ENCODE measurements around the gene ASB6. TPM values are rescaled to one million over a fixed set of nuclear protein-coding genes. Genes with fewer than 3 reads are reported as not detected.
A peak's percentile ranks its signal among the peaks of the same experiment; 100 is the strongest.

The ASB6 gene
- total and polyA plus RNA-seq, 2 of the 13 experiments (the other 11 are each of a cell fraction or from before 2014, with no cell fraction given): 8.2 to 8.4 TPM

DNA sequence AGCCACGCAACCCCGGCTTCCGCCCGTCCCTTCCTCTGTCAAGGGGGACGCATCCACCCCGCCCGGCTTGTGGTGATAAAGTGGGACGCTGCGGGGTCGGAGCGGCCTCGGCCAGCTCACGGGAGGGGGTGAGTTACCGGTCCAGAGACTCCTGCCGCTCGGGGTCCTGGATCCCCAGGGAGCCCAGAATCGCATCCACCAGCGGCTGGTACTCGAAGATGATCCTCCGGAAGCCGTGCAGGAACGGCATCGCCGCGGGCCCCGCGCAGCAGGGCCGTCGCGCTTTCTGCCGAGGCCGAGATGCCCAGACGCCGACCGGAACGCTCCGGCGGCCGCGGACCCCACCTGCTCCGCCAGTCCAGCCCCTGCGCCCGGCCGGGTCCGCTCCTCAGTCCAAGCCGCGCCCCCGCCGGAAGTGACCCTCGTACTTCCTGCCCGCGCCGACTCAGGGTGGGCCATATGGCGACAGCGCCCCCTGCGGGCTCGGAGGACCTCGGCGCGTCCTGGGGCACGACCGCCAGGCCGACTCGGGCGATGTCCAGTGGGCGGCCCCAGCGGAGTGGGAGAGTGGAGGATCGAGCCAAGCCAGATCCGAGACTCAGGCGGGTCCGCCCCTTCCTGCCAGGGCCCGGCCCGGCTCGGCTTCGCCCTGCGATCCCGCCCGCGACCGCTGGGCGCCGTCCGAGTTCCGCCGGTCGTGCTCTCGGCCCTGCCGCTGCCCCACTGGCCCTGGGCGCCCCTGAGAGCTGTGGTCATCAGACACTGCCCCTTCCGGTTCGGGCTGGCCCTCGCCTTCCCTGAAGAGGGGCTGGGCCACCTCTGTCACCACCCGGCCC lies at the start of gene ASB6 (continued):
- TF ChIP-seq ZNF503 (CRISPR knock-in tag; IDR thresholded peaks at IDR 0.05) (peak; percentile 63; the same call in 1 of the 2 replicates), ZNF432 (CRISPR knock-in tag; IDR thresholded peaks at IDR 0.05; ENCODE audit: borderline replicate concordance) (no peak), GABPB1 (CRISPR knock-in tag; IDR thresholded peaks at IDR 0.05) (peak; percentile 98), RFX5 (IDR thresholded peaks at IDR 0.05; ENCODE audit: low read depth, low read length) (no peak), GPN1 (CRISPR knock-in tag; IDR thresholded peaks at IDR 0.05; ENCODE audit: borderline replicate concordance) (0 out of 2 replicates have a peak, but pooled peaks have one; percentile 54), NCOA5 (CRISPR knock-in tag; IDR thresholded peaks at IDR 0.05) (no peak), HCFC1 (IDR thresholded peaks at IDR 0.05; ENCODE audit: low read depth, low read length) (peak; percentile 65), ZNF124 (CRISPR knock-in tag; IDR thresholded peaks at IDR 0.05) (no peak; the same call in 1 of the 2 replicates), TFE3 (CRISPR knock-in tag; IDR thresholded peaks at IDR 0.05) (peak; percentile 58), ZNF136 (CRISPR knock-in tag; IDR thresholded peaks at IDR 0.05; ENCODE audit: low read depth) (no peak), ZBTB25 (CRISPR knock-in tag; IDR thresholded peaks at IDR 0.05) (peak; percentile 94), JARID2 (CRISPR knock-in tag; IDR thresholded peaks at IDR 0.05; ENCODE audit: insufficient replicate concordance) (no peak), ZBTB42 (CRISPR knock-in tag; IDR thresholded peaks at IDR 0.05) (no peak), THAP9 (CRISPR knock-in tag; IDR thresholded peaks at IDR 0.05; ENCODE audit: borderline replicate concordance) (peak; percentile 63; the same call in 1 of the 2 replicates), ZNF572 (CRISPR knock-in tag; IDR thresholded peaks at IDR 0.05) (no peak; the same call in 1 of the 2 replicates), GFI1 (CRISPR knock-in tag; IDR thresholded peaks at IDR 0.05; ENCODE audit: borderline replicate concordance) (peak; percentile 61; the same call in 1 of the 2 replicates), ZNF335 (CRISPR knock-in tag; IDR thresholded peaks at IDR 0.05) (0 out of 2 replicates have a peak, but pooled peaks have one; percentile 55), NR2F6 (IDR thresholded peaks at IDR 0.05) (no peak), NR2F6 (CRISPR knock-in tag; IDR thresholded peaks at IDR 0.05) (peak; percentile 54; the same call in 1 of the 2 replicates)
- TF ChIP-seq, protein P1, sequence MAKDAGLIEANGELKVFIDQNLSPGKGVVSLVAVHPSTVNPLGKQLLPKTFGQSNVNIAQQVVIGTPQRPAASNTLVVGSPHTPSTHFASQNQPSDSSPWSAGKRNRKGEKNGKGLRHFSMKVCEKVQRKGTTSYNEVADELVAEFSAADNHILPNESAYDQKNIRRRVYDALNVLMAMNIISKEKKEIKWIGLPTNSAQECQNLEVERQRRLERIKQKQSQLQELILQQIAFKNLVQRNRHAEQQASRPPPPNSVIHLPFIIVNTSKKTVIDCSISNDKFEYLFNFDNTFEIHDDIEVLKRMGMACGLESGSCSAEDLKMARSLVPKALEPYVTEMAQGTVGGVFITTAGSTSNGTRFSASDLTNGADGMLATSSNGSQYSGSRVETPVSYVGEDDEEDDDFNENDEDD (CRISPR knock-in tag; IDR thresholded peaks at IDR 0.05; ENCODE audit: borderline replicate concordance): peak; percentile 58; the same call in 1 of the 2 replicates
